ENCODE measurements around the gene CORO1A.

DNA sequence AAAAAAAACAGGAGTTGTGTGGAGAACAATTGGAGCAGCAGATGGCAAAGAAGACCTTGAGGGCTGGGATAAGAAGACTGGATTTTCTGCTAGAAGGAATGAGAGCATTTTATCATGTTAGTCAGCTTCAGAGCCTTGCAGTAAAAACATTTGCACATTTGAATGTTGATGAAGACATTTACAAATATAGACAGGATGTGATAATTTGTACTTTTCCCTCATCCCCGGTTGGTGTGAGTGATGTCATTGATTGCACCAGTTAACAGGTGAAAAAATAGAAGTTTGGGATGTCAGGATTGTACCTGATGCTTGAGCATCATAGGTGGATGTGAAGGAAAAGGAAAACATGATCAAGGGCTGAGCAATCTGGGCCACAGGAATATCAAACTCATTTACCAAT is 37.7 kb upstream of the CORO1A start:
- TF ChIP-seq, protein P1, sequence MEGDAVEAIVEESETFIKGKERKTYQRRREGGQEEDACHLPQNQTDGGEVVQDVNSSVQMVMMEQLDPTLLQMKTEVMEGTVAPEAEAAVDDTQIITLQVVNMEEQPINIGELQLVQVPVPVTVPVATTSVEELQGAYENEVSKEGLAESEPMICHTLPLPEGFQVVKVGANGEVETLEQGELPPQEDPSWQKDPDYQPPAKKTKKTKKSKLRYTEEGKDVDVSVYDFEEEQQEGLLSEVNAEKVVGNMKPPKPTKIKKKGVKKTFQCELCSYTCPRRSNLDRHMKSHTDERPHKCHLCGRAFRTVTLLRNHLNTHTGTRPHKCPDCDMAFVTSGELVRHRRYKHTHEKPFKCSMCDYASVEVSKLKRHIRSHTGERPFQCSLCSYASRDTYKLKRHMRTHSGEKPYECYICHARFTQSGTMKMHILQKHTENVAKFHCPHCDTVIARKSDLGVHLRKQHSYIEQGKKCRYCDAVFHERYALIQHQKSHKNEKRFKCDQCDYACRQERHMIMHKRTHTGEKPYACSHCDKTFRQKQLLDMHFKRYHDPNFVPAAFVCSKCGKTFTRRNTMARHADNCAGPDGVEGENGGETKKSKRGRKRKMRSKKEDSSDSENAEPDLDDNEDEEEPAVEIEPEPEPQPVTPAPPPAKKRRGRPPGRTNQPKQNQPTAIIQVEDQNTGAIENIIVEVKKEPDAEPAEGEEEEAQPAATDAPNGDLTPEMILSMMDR (IDR thresholded peaks at IDR 0.05 in 2 of 3, conservative IDR thresholded peaks at IDR 0.05 in 1 of 3; ENCODE audit: borderline replicate concordance in 1 of 3, insufficient read depth in 1 of 3, low read depth in 2 of 3, low read length in 2 of 3) = no peak
- TF ChIP-seq ZNF274 (IDR thresholded peaks at IDR 0.05; ENCODE audit: low read depth, low read length) = no peak
- no peak for TF ChIP-seq YY1 (IDR thresholded peaks at IDR 0.05; ENCODE audit: extremely low read depth, insufficient replicate concordance, low read depth, low read length)
- TF ChIP-seq POLR2AphosphoS5 (IDR thresholded peaks at IDR 0.05; ENCODE audit: low read depth, low read length) = no peak
- TF ChIP-seq POLR2A (IDR thresholded peaks at IDR 0.05; ENCODE audit: borderline replicate concordance, extremely low read depth, insufficient read depth, insufficient read length) = no peak
